ENCODE data around the gene MTHFR. TPM values are rescaled to one million over a fixed set of nuclear protein-coding genes. Genes with fewer than 3 reads are reported as not detected.

Gene MTHFR
- polyA plus RNA-seq, 1 of the 3 experiments (the other 2 are of a cell fraction), result 5.3 TPM

DNA sequence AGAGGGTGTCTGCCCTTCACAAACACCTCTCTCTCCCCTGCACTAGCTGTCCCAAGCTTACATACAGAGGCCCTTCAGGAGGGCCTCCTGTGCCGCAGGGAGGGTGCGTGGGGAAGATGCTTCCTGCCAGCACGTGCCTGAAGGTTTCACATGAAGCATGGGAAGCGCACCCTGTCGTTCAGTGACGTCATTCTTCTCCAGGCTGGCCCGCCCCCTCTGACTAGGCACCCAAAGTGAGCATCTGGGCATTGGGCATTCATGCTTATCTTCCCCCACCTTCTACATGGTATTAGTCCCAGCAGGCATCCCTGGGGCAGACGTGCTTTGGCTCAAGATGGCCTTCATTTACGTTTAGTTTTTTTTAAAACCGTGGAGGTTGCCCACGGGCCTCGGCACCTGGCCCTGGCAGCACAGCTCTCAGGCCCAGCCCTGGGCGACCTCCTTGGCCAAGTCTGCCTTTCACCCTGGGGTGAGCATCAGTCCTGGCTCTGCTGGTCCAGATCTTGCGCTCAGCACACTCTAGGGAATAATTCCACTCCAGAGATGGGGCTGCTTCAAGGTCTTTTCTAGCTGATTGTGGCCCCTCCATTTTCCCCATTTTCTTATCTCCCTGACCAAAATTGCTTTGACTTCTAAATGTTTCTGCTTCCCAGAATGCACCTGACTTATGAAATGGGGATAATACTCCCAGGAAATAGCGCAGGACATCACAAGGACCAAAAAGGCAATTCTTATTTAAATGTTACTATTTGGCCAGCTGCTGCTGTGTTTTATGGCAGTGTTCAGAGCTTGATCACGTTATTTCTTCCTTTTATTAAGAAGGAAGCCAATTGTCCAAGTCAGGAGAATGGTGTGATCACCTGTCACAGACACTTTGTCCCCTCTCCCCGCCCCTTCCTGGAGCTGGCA, 35.7 kb upstream of the MTHFR start:
- Histone ChIP-seq H3K27ac (ENCODE audit: low read depth in 2 of 2, low read length in 1 of 2) (peak overlapping the region in 1 of 2 experiments; percentile 93; a peak in 2 of 4 replicates), H3K4me2 (no peak overlapping the region), H3K9me3 (no peaks in the 10 kb centered on the region), H3K36me3 (replicated peaks in 1 of 2; ENCODE audit: control insufficient read depth in 1 of 2, insufficient read depth in 2 of 2, low read length in 1 of 2) (peaks cover 39 to 65% of the 10 kb centered on the region in 2 experiments), H3K79me2 (ENCODE audit: insufficient read depth) (no peaks in the 10 kb centered on the region), H2AFZ (ENCODE audit: low read depth) (no peak overlapping the region), H3K4me1 (ENCODE audit: control insufficient read depth in 1 of 2, insufficient read depth in 2 of 2, low read depth in 1 of 2, low read length in 1 of 2) (peaks cover 0 to 35% of the 10 kb centered on the region in 2 experiments; a peak in 2 of 4 replicates), H3K9me2 (no peaks in the 10 kb centered on the region), H3K9ac (no peak overlapping the region), H3K27me3 (ENCODE audit: insufficient read depth) (no peaks in the 10 kb centered on the region), H4K20me1 (ENCODE audit: insufficient read depth) (peaks cover 10% of the 10 kb centered on the region; the same call in 1 of the 2 replicates), H3K4me3 (ENCODE audit: low read depth in 2 of 2, low read length in 1 of 2) (no peak overlapping the region), H3F3A (replicated peaks; ENCODE audit: insufficient read depth) (no peaks in the 10 kb centered on the region)
- WGBS (ENCODE audit: low lambda C conversion rate), result 83% methylated on average over 17 of the region's 17 CpGs
- POLR2A ChIA-PET, result interaction anchor here (1.1 to 3.7 kb wide), 5 partner anchors 35 to 67 kb away, joined by 3 to 34 read pairs (median 3); no protein-coding TSS in a partner anchor
- TF ChIP-seq POLR2AphosphoS5 (IDR thresholded peaks at IDR 0.05; ENCODE audit: low read depth, low read length) (no peak), CHD2 (IDR thresholded peaks at IDR 0.05; ENCODE audit: low read length, partially characterized antibody) (no peak), TAF1 (IDR thresholded peaks at IDR 0.05; ENCODE audit: borderline replicate concordance, low read depth, low read length) (no peak), MXI1 (IDR thresholded peaks at IDR 0.05; ENCODE audit: low read depth, low read length) (no peak), GABPA (IDR thresholded peaks at IDR 0.05; ENCODE audit: low read depth) (no peak), FOXM1 (IDR thresholded peaks at IDR 0.05; ENCODE audit: low read depth) (no peak), YY1 (IDR thresholded peaks at IDR 0.05; ENCODE audit: low read depth) (no peak), NFIC (IDR thresholded peaks at IDR 0.05; ENCODE audit: borderline replicate concordance) (no peak), JUND (IDR thresholded peaks at IDR 0.05) (no peak), EZH2phosphoT487 (IDR thresholded peaks at IDR 0.05; ENCODE audit: borderline replicate concordance, low read depth) (no peak), RXRA (IDR thresholded peaks at IDR 0.05; ENCODE audit: borderline replicate concordance, low read depth) (no peak), FOSL2 (IDR thresholded peaks at IDR 0.05; ENCODE audit: borderline replicate concordance, low read depth) (no peak), MEF2A (IDR thresholded peaks at IDR 0.05; ENCODE audit: borderline replicate concordance, low read depth) (no peak)
- TF ChIP-seq, protein P1, sequence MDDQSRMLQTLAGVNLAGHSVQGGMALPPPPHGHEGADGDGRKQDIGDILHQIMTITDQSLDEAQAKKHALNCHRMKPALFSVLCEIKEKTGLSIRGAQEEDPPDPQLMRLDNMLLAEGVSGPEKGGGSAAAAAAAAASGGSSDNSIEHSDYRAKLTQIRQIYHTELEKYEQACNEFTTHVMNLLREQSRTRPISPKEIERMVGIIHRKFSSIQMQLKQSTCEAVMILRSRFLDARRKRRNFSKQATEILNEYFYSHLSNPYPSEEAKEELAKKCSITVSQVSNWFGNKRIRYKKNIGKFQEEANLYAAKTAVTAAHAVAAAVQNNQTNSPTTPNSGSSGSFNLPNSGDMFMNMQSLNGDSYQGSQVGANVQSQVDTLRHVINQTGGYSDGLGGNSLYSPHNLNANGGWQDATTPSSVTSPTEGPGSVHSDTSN (IDR thresholded peaks at IDR 0.05), result no peak
- TF ChIP-seq, protein P2, sequence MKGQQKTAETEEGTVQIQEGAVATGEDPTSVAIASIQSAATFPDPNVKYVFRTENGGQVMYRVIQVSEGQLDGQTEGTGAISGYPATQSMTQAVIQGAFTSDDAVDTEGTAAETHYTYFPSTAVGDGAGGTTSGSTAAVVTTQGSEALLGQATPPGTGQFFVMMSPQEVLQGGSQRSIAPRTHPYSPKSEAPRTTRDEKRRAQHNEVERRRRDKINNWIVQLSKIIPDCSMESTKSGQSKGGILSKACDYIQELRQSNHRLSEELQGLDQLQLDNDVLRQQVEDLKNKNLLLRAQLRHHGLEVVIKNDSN (IDR thresholded peaks at IDR 0.05; ENCODE audit: borderline replicate concordance, low read depth), result no peak
- TF ChIP-seq, protein P3, sequence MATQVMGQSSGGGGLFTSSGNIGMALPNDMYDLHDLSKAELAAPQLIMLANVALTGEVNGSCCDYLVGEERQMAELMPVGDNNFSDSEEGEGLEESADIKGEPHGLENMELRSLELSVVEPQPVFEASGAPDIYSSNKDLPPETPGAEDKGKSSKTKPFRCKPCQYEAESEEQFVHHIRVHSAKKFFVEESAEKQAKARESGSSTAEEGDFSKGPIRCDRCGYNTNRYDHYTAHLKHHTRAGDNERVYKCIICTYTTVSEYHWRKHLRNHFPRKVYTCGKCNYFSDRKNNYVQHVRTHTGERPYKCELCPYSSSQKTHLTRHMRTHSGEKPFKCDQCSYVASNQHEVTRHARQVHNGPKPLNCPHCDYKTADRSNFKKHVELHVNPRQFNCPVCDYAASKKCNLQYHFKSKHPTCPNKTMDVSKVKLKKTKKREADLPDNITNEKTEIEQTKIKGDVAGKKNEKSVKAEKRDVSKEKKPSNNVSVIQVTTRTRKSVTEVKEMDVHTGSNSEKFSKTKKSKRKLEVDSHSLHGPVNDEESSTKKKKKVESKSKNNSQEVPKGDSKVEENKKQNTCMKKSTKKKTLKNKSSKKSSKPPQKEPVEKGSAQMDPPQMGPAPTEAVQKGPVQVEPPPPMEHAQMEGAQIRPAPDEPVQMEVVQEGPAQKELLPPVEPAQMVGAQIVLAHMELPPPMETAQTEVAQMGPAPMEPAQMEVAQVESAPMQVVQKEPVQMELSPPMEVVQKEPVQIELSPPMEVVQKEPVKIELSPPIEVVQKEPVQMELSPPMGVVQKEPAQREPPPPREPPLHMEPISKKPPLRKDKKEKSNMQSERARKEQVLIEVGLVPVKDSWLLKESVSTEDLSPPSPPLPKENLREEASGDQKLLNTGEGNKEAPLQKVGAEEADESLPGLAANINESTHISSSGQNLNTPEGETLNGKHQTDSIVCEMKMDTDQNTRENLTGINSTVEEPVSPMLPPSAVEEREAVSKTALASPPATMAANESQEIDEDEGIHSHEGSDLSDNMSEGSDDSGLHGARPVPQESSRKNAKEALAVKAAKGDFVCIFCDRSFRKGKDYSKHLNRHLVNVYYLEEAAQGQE (IDR thresholded peaks at IDR 0.05; ENCODE audit: low read depth, low read length), result no peak
- TF ChIP-seq, protein P4, sequence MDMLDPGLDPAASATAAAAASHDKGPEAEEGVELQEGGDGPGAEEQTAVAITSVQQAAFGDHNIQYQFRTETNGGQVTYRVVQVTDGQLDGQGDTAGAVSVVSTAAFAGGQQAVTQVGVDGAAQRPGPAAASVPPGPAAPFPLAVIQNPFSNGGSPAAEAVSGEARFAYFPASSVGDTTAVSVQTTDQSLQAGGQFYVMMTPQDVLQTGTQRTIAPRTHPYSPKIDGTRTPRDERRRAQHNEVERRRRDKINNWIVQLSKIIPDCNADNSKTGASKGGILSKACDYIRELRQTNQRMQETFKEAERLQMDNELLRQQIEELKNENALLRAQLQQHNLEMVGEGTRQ (IDR thresholded peaks at IDR 0.05; ENCODE audit: borderline replicate concordance, low read depth, low read length), result no peak
- TF ChIP-seq, protein P5, sequence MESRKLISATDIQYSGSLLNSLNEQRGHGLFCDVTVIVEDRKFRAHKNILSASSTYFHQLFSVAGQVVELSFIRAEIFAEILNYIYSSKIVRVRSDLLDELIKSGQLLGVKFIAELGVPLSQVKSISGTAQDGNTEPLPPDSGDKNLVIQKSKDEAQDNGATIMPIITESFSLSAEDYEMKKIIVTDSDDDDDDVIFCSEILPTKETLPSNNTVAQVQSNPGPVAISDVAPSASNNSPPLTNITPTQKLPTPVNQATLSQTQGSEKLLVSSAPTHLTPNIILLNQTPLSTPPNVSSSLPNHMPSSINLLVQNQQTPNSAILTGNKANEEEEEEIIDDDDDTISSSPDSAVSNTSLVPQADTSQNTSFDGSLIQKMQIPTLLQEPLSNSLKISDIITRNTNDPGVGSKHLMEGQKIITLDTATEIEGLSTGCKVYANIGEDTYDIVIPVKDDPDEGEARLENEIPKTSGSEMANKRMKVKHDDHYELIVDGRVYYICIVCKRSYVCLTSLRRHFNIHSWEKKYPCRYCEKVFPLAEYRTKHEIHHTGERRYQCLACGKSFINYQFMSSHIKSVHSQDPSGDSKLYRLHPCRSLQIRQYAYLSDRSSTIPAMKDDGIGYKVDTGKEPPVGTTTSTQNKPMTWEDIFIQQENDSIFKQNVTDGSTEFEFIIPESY (IDR thresholded peaks at IDR 0.05; ENCODE audit: borderline replicate concordance, low read depth), result no peak
- DNase-seq, result peak; percentile 56
- CTCF ChIA-PET, result interaction anchor here (0.9 to 15.4 kb wide), 13 partner anchors 17 to 281 kb away, joined by 3 to 316 read pairs (median 6); no protein-coding TSS in a partner anchor

Data from SK-N-SH (cell line).